ENCODE measurements around the gene NOL3. TPM values are rescaled to one million over a fixed set of nuclear protein-coding genes. Genes with fewer than 3 reads are reported as not detected.

Gene NOL3
- total and polyA plus RNA-seq, 9 of the 15 experiments (the other 6 are each of a cell fraction or from before 2014, with no cell fraction given): 0.45 to 14.0 (median 5.4) TPM

- TF ChIP-seq CREB3L1 (IDR thresholded peaks at IDR 0.05; ENCODE audit: borderline replicate concordance, low read depth) (no peak), SMARCA4 (IDR thresholded peaks at IDR 0.05) (no peak), ZKSCAN8 (CRISPR knock-in tag; IDR thresholded peaks at IDR 0.05) (no peak), HNRNPK (IDR thresholded peaks at IDR 0.05; ENCODE audit: low read depth, low read length, poor library complexity, severe bottlenecking) (no peak), ZC3H4 (CRISPR knock-in tag; IDR thresholded peaks at IDR 0.05; ENCODE audit: borderline replicate concordance) (no peak), POLR2G (IDR thresholded peaks at IDR 0.05; ENCODE audit: low read depth, low read length) (peak; percentile 82), TOE1 (IDR thresholded peaks at IDR 0.05; ENCODE audit: borderline replicate concordance) (no peak), TOE1 (CRISPR knock-in tag; IDR thresholded peaks at IDR 0.05; ENCODE audit: borderline replicate concordance, low read depth) (no peak), TCF3 (CRISPR knock-in tag; IDR thresholded peaks at IDR 0.05) (no peak), ZNF589 (CRISPR knock-in tag; IDR thresholded peaks at IDR 0.05; ENCODE audit: low read depth) (no peak), FOXK2 (conservative IDR thresholded peaks at IDR 0.05 in 1 of 2, IDR thresholded peaks at IDR 0.05 in 1 of 2; ENCODE audit: low read depth in 2 of 2) (no peak), ZKSCAN3 (CRISPR knock-in tag; IDR thresholded peaks at IDR 0.05) (no peak), NR1H2 (CRISPR knock-in tag; IDR thresholded peaks at IDR 0.05) (no peak), PTRF (tag; IDR thresholded peaks at IDR 0.05) (no peak), SAFB (IDR thresholded peaks at IDR 0.05; ENCODE audit: borderline replicate concordance, low read depth, low read length) (no peak), NRF1 (conservative IDR thresholded peaks at IDR 0.05 in 1 of 2, IDR thresholded peaks at IDR 0.05 in 1 of 2) (peak; percentile 91 to 92), ZNF165 (CRISPR knock-in tag; IDR thresholded peaks at IDR 0.05; ENCODE audit: borderline replicate concordance) (no peak), E2F4 (CRISPR knock-in tag; IDR thresholded peaks at IDR 0.05; ENCODE audit: low read depth) (no peak), PML (IDR thresholded peaks at IDR 0.05; ENCODE audit: low read length) (0 out of 2 replicates have a peak, but pooled peaks have one; percentile 5)
- TF ChIP-seq, protein P1, sequence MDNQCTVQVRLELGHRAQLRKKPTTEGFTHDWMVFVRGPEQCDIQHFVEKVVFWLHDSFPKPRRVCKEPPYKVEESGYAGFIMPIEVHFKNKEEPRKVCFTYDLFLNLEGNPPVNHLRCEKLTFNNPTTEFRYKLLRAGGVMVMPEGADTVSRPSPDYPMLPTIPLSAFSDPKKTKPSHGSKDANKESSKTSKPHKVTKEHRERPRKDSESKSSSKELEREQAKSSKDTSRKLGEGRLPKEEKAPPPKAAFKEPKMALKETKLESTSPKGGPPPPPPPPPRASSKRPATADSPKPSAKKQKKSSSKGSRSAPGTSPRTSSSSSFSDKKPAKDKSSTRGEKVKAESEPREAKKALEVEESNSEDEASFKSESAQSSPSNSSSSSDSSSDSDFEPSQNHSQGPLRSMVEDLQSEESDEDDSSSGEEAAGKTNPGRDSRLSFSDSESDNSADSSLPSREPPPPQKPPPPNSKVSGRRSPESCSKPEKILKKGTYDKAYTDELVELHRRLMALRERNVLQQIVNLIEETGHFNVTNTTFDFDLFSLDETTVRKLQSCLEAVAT (IDR thresholded peaks at IDR 0.05): 0 out of 4 replicates have a peak, but pooled peaks of 1 of the 2 experiments have one; percentile 8
- TF ChIP-seq, protein P2, sequence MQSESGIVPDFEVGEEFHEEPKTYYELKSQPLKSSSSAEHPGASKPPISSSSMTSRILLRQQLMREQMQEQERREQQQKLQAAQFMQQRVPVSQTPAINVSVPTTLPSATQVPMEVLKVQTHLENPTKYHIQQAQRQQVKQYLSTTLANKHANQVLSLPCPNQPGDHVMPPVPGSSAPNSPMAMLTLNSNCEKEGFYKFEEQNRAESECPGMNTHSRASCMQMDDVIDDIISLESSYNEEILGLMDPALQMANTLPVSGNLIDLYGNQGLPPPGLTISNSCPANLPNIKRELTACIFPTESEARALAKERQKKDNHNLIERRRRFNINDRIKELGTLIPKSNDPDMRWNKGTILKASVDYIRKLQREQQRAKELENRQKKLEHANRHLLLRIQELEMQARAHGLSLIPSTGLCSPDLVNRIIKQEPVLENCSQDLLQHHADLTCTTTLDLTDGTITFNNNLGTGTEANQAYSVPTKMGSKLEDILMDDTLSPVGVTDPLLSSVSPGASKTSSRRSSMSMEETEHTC (IDR thresholded peaks at IDR 0.05): no peak
- TF ChIP-seq, protein P3, sequence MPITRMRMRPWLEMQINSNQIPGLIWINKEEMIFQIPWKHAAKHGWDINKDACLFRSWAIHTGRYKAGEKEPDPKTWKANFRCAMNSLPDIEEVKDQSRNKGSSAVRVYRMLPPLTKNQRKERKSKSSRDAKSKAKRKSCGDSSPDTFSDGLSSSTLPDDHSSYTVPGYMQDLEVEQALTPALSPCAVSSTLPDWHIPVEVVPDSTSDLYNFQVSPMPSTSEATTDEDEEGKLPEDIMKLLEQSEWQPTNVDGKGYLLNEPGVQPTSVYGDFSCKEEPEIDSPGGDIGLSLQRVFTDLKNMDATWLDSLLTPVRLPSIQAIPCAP (CRISPR knock-in tag; IDR thresholded peaks at IDR 0.05; ENCODE audit: borderline replicate concordance): no peak
These were observed at the start of gene NOL3 (continued) for GRCh38 chr16:67170168-67170948.
